ENCODE data around the gene SLC17A8.

DNA sequence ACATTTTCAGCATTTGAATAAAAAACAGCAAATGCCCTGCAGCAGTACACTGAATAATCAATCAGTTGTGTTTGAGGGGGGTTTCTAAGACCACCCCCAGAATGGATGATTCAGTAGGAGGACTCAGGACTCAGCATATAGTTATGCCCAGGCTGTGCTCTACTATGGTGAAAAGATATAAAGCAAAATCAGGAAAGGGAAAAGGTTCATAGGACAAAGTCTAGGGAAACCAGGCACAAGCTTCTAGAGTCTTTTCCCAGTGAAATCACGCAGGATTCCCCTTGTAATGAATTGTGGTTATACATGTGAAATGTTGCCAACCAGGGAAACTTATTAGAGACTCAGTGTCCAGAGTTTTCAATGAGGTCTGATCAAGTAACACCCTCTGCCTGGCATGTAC lies 25.0 kb upstream of the SLC17A8 start:
- TF ChIP-seq, protein P1, sequence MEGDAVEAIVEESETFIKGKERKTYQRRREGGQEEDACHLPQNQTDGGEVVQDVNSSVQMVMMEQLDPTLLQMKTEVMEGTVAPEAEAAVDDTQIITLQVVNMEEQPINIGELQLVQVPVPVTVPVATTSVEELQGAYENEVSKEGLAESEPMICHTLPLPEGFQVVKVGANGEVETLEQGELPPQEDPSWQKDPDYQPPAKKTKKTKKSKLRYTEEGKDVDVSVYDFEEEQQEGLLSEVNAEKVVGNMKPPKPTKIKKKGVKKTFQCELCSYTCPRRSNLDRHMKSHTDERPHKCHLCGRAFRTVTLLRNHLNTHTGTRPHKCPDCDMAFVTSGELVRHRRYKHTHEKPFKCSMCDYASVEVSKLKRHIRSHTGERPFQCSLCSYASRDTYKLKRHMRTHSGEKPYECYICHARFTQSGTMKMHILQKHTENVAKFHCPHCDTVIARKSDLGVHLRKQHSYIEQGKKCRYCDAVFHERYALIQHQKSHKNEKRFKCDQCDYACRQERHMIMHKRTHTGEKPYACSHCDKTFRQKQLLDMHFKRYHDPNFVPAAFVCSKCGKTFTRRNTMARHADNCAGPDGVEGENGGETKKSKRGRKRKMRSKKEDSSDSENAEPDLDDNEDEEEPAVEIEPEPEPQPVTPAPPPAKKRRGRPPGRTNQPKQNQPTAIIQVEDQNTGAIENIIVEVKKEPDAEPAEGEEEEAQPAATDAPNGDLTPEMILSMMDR (IDR thresholded peaks at IDR 0.05; ENCODE audit: poor library complexity, severe bottlenecking), result no peak
- TF ChIP-seq TAF1 (IDR thresholded peaks at IDR 0.05; ENCODE audit: low read depth) (no peak), EP300 (conservative IDR thresholded peaks at IDR 0.05; ENCODE audit: poor library complexity, severe bottlenecking) (no peak), EZH2 (IDR thresholded peaks at IDR 0.05; ENCODE audit: borderline replicate concordance, insufficient read depth, low read length, poor library complexity, severe bottlenecking) (no peak), POLR2AphosphoS5 (IDR thresholded peaks at IDR 0.05) (no peak), RAD21 (conservative IDR thresholded peaks at IDR 0.05) (no peak)
- TF ChIP-seq, protein P2, sequence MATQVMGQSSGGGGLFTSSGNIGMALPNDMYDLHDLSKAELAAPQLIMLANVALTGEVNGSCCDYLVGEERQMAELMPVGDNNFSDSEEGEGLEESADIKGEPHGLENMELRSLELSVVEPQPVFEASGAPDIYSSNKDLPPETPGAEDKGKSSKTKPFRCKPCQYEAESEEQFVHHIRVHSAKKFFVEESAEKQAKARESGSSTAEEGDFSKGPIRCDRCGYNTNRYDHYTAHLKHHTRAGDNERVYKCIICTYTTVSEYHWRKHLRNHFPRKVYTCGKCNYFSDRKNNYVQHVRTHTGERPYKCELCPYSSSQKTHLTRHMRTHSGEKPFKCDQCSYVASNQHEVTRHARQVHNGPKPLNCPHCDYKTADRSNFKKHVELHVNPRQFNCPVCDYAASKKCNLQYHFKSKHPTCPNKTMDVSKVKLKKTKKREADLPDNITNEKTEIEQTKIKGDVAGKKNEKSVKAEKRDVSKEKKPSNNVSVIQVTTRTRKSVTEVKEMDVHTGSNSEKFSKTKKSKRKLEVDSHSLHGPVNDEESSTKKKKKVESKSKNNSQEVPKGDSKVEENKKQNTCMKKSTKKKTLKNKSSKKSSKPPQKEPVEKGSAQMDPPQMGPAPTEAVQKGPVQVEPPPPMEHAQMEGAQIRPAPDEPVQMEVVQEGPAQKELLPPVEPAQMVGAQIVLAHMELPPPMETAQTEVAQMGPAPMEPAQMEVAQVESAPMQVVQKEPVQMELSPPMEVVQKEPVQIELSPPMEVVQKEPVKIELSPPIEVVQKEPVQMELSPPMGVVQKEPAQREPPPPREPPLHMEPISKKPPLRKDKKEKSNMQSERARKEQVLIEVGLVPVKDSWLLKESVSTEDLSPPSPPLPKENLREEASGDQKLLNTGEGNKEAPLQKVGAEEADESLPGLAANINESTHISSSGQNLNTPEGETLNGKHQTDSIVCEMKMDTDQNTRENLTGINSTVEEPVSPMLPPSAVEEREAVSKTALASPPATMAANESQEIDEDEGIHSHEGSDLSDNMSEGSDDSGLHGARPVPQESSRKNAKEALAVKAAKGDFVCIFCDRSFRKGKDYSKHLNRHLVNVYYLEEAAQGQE (IDR thresholded peaks at IDR 0.05; ENCODE audit: borderline replicate concordance), result no peak
